Osteocyte (in vitro differentiated cells): ENCODE measurements around the gene OPN1SW. TPM values are rescaled to one million over a fixed set of nuclear protein-coding genes. Genes with fewer than 3 reads are reported as not detected.

Experiments
- DNase-seq: peaks from one replicate; pipeline ENCODE4 v3.0.0; 2021; ENCODE audit warnings: mixed read lengths; ENCODE audit not compliant: unreplicated experiment; ENCODE audit errors: extremely low spot score
- H3K27ac Mint-ChIP-seq: one replicate; pipeline ENCODE4 v1.8.0; 2021; ENCODE audit warnings: mild to moderate bottlenecking, mixed read lengths; ENCODE audit not compliant: unreplicated experiment
- H3K27me3 Mint-ChIP-seq: one replicate; pipeline ENCODE4 v1.8.0; 2021; ENCODE audit warnings: mixed read lengths; ENCODE audit not compliant: unreplicated experiment
- H3K36me3 Mint-ChIP-seq: one replicate; pipeline ENCODE4 v1.8.0; 2021; ENCODE audit warnings: mixed read lengths; ENCODE audit not compliant: unreplicated experiment
- H3K4me1 Mint-ChIP-seq: one replicate; pipeline ENCODE4 v1.8.0; 2021; ENCODE audit warnings: mixed read lengths; ENCODE audit not compliant: unreplicated experiment
- H3K4me3 Mint-ChIP-seq: one replicate; pipeline ENCODE4 v1.8.0; 2021; ENCODE audit warnings: mild to moderate bottlenecking, moderate library complexity, mixed read lengths; ENCODE audit not compliant: unreplicated experiment
- H3K9me3 Mint-ChIP-seq: one replicate; pipeline ENCODE4 v1.8.0; 2021; ENCODE audit warnings: mixed read lengths; ENCODE audit not compliant: unreplicated experiment
- total RNA-seq: library from RNA; stranded (reverse); gene quantifications from 2 replicates; pipeline ENCODE4 v1.2.1, GENCODE V29; 2021
- TF ChIP-seq, protein P1 (sequence below): fragments of 200-600 bp; sonication (generic); IDR thresholded peaks from 2 replicates; pipeline ENCODE4 v1.5.0; 2021; ENCODE audit warnings: antibody characterized with exemption, mild to moderate bottlenecking, moderate library complexity

The OPN1SW gene
- total RNA-seq, 1 donor from 2014 or later = not detected

DNA sequence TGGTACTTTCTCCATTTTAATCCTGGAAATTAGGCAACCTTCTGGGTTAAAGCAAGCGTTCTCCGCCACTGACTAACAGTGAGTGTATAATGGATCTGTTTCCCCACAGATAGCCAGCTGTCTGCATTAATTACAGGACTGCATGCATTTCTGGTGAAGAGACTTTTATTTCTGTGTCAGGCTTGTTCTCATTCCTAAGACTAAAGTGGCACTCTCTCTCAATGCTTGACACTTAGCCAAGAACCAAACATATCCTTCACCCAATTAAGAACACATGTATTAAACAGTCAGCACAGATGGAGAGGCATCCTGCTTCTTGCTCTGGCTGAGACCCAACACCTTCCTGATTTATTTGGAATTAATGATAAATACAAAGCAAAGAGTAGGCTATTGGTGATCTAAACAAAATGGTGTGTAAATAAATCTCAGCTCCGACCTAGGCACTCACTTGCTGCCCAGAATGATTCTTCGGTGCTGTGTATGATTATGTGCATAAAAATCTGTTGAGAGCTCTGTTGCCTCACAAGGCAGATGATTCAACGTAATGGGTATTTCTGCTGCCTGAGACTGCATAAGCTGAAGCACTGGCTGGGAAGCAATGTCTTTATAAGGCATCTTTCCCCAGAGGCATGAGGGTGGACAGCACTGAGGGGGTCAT lies 19.6 kb downstream of the OPN1SW start:
- H3K4me1 Mint-ChIP-seq = peaks cover 38% of the 10 kb centered on the region
- H3K4me3 Mint-ChIP-seq = peak overlapping the region; percentile 28
- DNase-seq = no peak
- no peaks in the 10 kb centered on the region for H3K27me3 Mint-ChIP-seq
- H3K36me3 Mint-ChIP-seq = peaks cover 36% of the 10 kb centered on the region
- no peaks in the 10 kb centered on the region for H3K9me3 Mint-ChIP-seq
- TF ChIP-seq, protein P1, sequence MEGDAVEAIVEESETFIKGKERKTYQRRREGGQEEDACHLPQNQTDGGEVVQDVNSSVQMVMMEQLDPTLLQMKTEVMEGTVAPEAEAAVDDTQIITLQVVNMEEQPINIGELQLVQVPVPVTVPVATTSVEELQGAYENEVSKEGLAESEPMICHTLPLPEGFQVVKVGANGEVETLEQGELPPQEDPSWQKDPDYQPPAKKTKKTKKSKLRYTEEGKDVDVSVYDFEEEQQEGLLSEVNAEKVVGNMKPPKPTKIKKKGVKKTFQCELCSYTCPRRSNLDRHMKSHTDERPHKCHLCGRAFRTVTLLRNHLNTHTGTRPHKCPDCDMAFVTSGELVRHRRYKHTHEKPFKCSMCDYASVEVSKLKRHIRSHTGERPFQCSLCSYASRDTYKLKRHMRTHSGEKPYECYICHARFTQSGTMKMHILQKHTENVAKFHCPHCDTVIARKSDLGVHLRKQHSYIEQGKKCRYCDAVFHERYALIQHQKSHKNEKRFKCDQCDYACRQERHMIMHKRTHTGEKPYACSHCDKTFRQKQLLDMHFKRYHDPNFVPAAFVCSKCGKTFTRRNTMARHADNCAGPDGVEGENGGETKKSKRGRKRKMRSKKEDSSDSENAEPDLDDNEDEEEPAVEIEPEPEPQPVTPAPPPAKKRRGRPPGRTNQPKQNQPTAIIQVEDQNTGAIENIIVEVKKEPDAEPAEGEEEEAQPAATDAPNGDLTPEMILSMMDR = no peak
- H3K27ac Mint-ChIP-seq = peak overlapping the region; percentile 69

DNA sequence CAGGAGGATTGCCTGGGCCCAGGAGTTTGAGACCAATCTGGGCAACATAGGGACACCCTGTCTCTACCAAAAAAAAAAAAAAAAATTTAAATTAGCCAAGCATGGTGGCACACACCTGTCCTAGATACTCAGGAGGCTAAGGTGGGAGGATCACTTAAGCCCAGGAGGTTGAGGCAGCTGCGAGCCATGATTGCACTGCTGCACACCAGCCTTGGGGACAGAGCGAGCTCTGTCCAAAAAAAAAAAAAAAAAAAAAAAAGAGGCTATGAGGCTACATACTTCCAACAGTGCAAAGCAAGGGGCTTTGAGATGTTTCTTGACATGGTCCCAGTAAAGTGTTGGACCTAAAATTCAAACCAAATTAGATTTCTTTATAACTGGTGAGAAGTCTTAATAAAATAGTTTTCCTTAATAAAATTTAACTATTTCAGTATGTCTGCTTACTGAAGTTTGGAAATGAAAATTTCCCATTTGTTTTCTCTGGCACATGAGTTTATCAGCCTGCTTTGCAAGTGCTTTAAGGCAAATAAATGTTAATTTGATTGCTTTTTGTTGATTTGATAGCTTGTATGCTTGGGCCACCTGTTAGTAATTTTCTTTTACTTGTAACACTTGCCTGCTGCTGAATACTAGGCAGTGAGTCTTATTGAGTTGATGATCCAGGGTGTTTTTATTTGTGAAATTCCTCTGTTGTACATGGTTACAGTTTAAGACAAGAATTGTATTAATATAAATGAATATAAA lies 20.3 kb downstream of the OPN1SW start:
- Mint-ChIP-seq H3K9me3 (no peaks in the 10 kb centered on the region), H3K4me1 (peaks cover 38% of the 10 kb centered on the region), H3K27me3 (no peaks in the 10 kb centered on the region), H3K36me3 (peaks cover 38% of the 10 kb centered on the region), H3K4me3 (no peak overlapping the region), H3K27ac (no peak overlapping the region)
- TF ChIP-seq, protein P1 = no peak
- no peak for DNase-seq

DNA sequence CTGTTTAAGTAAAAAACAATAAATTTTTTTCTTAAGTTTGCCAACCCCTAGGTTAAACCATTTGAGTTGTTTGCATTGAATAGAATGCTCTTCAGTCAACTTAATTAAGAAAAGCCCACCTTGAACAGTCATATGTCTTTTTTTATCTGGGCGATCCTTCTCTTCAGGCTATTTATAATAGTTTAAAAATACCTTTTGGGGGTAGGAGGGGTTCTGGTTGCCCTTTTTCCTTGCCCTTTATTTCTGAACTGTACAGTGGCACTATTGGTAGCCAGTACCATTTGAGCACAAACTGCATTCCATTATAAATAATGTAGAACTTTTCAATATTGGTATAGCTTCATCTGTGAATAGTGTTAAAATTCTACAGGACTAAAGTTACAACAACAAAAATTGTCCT lies 23.3 kb downstream of the OPN1SW start:
- TF ChIP-seq, protein P1 = no peak
- no peak overlapping the region for H3K27ac Mint-ChIP-seq
- H3K36me3 Mint-ChIP-seq = peaks cover 53% of the 10 kb centered on the region
- no peak for DNase-seq
- H3K27me3 Mint-ChIP-seq = no peaks in the 10 kb centered on the region
- H3K4me3 Mint-ChIP-seq = no peak overlapping the region
- H3K4me1 Mint-ChIP-seq = peaks cover 42% of the 10 kb centered on the region
- no peaks in the 10 kb centered on the region for H3K9me3 Mint-ChIP-seq

DNA sequence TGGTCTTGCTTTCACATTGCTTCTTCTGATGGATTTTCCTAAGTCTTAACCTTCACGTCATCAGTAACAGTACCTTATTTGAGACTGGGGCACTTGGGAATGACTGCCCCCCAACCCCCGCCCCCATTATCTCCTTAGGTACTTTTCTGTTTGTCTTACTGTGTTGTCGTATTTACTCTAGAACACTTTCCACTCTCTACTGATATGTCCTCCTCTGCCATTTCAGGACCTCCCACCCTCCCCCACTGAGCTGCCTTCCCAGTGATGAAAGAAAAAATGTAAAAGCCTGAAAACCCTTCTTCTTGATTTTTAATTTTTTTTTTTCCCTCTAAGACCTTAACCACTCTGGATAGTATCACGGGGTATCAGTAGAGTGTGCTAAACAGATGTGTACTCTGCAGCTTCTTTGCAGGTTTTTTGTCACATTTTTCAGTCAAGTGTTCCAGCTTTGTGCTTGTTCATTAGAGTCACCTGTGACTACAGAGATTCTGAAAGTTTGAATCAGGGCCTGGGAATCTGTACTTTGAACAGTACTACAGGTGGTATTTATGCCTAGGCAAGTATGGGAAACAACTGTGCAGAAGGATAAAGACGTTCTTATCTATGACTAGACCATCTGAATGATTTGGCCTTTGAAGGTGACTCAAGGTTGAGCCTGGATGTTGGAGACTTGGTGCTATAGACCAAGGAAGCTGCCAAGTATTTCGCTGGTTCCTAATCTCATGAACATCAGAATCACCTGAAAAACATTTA lies 28.1 kb downstream of the OPN1SW start:
- DNase-seq = no peak
- H3K9me3 Mint-ChIP-seq = no peaks in the 10 kb centered on the region
- TF ChIP-seq, protein P1 = no peak
- H3K27me3 Mint-ChIP-seq = no peaks in the 10 kb centered on the region
- H3K4me1 Mint-ChIP-seq = peaks cover 46% of the 10 kb centered on the region
- H3K4me3 Mint-ChIP-seq = no peak overlapping the region
- H3K36me3 Mint-ChIP-seq = peaks cover 43% of the 10 kb centered on the region
- H3K27ac Mint-ChIP-seq = peak overlapping the region; percentile 12

DNA sequence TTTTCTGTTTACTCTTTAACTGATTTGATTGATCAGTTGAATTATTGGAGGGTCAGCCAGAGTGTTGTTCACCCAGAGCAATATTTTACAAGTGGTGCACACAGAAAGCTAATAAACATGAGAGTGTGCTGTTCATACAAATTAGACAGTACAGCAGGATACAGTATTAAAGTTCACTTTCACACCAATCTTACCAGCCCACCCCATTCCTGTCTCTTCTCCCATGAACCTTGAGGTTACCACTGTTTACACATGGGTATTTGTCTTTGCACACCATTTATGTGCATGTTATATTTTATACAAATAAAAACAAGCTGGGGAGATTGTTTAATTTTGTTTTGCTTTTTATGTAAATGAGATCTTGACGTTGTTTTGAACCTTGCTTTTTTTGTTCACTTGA lies 29.9 kb downstream of the OPN1SW start:
- no peaks in the 10 kb centered on the region for H3K9me3 Mint-ChIP-seq
- no peak overlapping the region for H3K27ac Mint-ChIP-seq
- DNase-seq = no peak
- peaks cover 44% of the 10 kb centered on the region for H3K36me3 Mint-ChIP-seq
- peaks cover 64% of the 10 kb centered on the region for H3K4me1 Mint-ChIP-seq
- no peaks in the 10 kb centered on the region for H3K27me3 Mint-ChIP-seq
- TF ChIP-seq, protein P1 = no peak
- H3K4me3 Mint-ChIP-seq = no peak overlapping the region
